HG02571 (cell line): ENCODE data around the gene CDH13.

Experiments used
- ATAC-seq: cut with Tn5 transposase; IDR thresholded peaks from one replicate; pipeline ENCODE4 v1.9.1; 2021; ENCODE audit warnings: mild to moderate bottlenecking, moderate library complexity; ENCODE audit not compliant: unreplicated experiment

Gene CDH13

DNA sequence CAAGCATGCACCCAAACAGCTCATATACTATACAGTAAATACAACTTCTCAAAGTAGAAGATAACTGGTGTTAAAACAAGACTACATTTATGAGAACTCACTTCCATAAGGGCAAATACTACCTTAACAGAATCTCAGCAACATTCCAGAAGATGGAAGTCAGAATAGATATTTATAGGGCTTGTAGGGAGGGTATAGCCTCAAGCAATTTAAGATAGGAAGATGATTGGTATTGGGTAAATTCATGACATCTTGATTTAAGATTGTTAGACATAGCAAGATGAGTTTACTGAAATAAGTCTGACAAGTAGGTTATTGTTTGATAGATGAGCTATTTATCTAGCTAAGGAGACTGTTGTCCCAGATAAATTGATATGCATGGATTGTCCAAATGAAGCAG is 250.2 kb downstream of the CDH13 start:
- ATAC-seq = no peak

DNA sequence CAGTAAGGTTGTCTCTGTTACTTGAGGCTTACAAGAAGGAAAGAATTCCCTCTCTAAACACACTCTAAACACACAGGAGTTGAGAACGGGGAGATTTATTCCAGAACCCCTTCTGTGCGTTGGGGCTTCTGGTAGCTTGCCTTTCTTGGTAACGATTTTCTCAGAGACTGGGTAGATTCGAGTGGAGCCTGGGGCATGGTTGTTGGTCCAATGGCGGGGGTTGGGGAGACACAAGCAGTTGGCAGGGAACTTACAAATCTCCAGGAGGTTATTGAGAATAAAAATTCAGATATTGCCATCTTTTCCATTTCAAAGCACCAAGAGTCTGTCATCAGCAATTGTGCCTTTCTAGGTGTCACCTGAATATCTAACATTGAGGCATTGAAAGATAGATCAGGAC is 251.7 kb downstream of the CDH13 start:
- ATAC-seq = no peak

GRCh38 chr16:82880346-82880745 is 253.6 kb downstream of the CDH13 start:
- ATAC-seq = no peak

GRCh38 chr16:82881516-82881915 is 254.7 kb downstream of the CDH13 start:
- no peak for ATAC-seq

GRCh38 chr16:82882226-82882625 is 255.5 kb downstream of the CDH13 start:
- ATAC-seq = no peak

GRCh38 chr16:82882982-82883835 is 256.4 kb downstream of the CDH13 start:
- no peak for ATAC-seq

DNA sequence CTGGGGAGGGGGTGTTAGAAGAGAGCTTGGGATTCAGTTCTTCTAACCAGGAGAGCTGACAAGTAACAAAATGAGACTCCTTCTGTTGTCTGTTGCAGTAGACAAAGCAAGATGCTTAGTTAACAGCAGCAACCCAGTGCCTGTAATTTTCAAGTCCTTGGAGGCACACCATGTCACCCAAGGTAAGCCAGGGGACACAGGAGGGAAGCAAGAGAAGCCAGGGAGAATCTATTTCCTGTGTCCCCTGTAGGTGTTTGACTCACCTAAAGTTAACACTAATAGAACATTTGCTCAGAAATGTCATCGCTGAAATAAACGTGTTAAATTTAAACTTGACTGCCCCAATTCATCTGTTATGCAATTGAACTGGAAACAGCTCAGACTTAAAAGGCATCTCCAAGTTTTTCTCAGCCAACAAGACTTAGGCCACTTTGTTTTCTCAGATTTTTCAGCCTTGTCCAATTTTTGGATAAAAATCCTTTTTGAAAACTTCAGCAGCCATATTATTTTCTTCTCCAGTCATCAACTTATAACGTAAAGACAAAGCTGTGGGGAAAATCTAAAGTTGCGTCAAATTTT is 257.6 kb downstream of the CDH13 start:
- no peak for ATAC-seq

DNA sequence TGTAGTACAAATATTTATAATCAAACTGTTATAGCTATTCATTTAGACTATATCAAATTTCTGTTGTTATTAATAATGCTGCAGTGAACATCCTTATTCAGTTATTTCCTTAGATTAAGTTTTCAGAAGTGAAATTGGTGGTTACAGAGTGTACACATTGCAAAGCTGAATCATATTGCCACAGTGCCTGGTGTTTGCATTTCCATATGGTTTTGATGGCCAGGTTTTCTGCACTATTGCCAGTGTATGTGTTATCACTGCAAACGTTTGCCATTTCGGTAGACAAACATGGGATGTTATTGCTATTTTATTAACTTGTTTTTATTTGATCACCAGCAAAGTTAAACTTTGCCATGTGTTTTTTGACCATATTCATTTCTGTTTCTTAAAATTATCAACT is 259.4 kb downstream of the CDH13 start:
- ATAC-seq = no peak

DNA sequence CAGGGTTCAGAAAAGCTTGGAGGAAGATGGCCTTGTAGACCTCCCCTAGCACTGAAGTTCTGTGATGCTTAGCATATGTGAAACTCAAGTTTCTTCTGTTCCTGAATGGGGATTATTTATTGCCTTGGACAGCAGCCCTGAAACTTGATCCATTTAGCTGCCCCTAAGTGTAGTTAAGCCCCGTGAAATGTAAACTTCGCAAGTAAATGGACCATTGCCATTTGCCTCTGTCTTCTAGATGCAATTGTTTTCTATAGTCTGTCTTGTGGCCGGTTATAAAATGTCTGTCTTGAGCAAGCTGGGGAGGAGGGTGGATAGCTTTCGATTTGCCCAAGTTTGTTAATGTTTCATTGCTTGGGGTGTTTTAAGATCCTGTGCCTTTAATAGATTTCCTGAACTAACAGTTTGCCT is 261.8 kb downstream of the CDH13 start:
- ATAC-seq = no peak

GRCh38 chr16:82891424-82891823 is 264.7 kb downstream of the CDH13 start:
- no peak for ATAC-seq

GRCh38 chr16:82891918-82892317 is 265.1 kb downstream of the CDH13 start:
- ATAC-seq = no peak

GRCh38 chr16:82892324-82892723 is 265.6 kb downstream of the CDH13 start:
- no peak for ATAC-seq

DNA sequence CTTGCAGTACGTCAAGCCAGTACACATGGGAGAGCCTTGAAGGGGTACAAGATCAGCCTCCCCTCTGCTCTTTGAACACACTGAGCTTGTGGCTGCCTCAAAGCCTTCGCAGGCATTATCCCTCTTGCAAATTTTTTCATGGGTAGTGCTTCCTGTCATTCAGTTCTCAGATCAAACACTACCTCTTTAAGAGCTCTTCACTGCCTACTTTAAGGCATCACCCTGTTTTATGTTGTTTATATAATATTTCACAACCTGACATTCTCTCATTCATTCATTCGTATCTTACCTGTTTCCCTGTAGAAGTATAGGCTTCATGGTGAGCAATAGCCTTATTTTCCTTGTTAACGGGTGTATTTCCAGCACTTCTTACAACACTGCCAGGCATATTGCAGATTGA is 269.1 kb downstream of the CDH13 start:
- ATAC-seq = no peak

DNA sequence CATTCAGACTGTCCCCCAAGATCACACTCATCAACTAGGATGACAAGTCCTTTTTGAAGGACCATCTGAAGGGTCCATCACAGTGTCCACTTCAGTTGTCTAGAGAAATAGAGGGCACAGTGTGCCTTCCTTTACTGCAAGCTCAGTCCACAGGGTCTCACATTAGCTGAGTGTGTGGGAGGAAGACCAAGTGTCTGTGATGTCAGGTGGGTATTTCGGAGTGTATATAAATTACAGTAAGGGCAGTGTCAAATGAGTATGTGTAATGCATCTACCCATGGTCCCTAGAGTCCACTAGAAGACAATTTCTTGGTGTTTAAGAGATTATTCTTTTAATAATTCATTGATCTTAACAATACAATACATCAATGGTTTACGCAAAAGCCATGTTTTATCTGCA is 272.2 kb downstream of the CDH13 start:
- no peak for ATAC-seq

GRCh38 chr16:82899731-82900450 is 273.1 kb downstream of the CDH13 start:
- no peak for ATAC-seq

DNA sequence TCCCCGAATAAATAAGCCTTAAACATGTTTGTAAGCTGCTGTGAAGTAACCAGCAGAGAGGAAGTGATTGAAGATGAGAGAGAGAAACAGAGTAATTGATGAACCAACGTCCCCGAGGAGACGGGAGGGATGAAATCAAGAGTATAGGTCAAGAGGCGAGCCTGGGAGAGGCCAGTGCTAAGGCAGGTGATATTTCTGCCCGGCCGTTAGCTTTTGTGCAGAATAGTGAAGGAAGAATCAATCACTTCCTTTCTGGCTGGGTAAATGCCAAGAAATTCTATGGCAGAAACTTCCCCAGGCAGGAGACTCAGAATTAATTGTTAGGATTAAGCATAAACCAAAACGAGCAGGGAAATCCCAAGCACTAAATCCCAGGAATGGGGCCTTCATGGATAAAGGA is 273.8 kb downstream of the CDH13 start:
- ATAC-seq = no peak

GRCh38 chr16:82911925-82912324 is 285.2 kb downstream of the CDH13 start:
- ATAC-seq = no peak

DNA sequence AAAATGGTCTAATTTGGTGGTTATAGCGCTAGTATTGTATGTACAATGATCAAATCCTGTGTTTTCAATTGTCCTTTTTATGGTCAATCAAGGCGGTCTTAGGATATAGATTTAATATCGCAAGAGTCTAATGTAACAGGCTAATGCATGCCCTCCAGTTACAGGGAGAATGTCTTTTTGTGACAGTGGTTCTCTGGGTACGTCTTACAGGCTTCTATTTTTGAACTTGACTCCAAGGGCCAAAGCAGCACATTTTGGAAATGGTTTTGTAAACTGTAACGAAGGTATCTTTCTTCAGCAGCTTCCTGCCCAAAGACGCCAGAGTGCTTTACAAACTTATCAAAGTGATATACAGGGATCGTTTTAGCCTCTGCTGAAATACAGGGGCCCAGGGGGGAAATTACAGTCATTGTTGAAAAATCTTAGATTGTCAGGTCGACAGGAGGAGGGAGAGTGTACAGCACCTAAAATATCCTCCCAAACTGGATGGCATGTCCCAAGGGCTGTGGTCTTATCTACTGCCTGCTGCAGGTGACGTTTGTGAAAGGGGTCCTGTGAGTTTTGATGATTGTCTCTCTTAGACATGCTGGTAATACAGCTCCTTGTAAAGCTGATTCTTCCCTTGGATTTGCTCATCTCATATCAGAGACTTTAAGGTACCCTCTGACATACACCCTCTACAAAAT is 288.5 kb downstream of the CDH13 start:
- no peak for ATAC-seq

DNA sequence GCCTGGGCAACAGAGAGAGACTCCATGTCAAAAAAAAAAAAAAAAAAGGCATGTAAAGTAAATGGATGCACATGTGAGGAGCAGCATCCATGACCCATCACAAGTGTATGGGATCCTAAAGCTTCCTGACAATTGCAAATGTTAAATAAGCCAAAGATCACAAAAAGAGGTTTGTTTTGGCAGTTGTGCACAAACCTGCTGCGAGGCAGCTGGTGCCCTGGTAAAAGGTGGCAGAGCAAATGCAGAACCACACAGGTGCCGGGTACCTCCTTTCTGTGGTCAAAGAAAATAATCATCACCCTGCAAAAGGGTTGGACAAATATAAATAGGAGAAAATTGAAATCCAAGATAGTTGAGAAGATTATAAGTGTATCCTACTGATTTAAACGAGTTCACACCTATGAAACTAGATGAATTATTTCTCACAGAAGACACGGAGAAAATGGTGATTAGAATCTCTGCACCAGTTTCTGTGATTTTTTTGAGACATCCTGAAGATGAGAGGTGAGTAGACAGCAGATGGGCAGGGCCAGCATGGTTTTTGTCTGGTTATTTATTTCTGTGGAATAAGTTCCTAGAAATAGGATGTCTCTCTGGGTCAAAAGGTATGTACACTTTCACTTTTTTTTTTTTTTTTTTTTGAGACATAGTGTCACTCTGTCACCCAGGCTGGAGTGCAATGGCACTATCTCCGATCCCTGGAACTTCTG is 291.3 kb downstream of the CDH13 start:
- ATAC-seq = no peak

- ATAC-seq = no peak
Observed at GRCh38 chr16:82924075-82924854, 297.5 kb downstream of the CDH13 start.
